Measurements from ENCODE around the gene OPN5. TPM values are rescaled to one million over a fixed set of nuclear protein-coding genes. Genes with fewer than 3 reads are reported as not detected.

OPN5 gene
- total RNA-seq, 4 donors from 2014 or later, result not detected

DNA sequence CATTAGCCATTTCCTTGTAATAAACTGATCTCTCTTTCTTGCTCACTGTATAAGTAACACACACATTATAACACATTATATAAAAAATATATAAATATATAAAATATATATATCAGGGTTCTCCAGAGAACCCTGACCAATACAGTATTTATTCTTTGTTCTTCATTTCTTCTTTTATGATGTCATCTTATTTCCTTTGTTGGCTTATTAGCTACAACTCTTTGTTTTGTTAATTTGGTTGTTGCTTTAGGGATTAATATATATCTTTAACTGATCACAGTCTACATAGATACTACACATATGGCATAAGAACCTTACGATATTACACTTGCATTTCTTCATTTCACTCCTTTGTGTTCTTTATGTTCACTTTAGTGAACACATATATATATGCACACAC is 14.7 kb upstream of the OPN5 start:
- in situ Hi-C loops (cut with MboI; ENCODE audit: low sequenced_read_pairs in 4 of 4), result no loop called here
- no peak overlapping the region for H3K4me3 ChIP-seq
- H3K9me3 ChIP-seq, result no peaks in the 10 kb centered on the region
- no peaks in the 10 kb centered on the region for H3K36me3 ChIP-seq
- no peaks in the 10 kb centered on the region for H3K27me3 ChIP-seq
- intact Hi-C loops (cut with DNase I; ENCODE audit: low total_unique reads), result no loop called here
- H3K4me1 ChIP-seq, result no peaks in the 10 kb centered on the region
- H3K27ac ChIP-seq, result no peak overlapping the region
- TF ChIP-seq, protein P1, sequence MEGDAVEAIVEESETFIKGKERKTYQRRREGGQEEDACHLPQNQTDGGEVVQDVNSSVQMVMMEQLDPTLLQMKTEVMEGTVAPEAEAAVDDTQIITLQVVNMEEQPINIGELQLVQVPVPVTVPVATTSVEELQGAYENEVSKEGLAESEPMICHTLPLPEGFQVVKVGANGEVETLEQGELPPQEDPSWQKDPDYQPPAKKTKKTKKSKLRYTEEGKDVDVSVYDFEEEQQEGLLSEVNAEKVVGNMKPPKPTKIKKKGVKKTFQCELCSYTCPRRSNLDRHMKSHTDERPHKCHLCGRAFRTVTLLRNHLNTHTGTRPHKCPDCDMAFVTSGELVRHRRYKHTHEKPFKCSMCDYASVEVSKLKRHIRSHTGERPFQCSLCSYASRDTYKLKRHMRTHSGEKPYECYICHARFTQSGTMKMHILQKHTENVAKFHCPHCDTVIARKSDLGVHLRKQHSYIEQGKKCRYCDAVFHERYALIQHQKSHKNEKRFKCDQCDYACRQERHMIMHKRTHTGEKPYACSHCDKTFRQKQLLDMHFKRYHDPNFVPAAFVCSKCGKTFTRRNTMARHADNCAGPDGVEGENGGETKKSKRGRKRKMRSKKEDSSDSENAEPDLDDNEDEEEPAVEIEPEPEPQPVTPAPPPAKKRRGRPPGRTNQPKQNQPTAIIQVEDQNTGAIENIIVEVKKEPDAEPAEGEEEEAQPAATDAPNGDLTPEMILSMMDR (IDR thresholded peaks at IDR 0.05 in 4 of 5, conservative IDR thresholded peaks at IDR 0.05 in 1 of 5), result no peak
- TF ChIP-seq POLR2A (IDR thresholded peaks at IDR 0.05), result no peak
- ATAC-seq (no peak), DNase-seq (no peak)

DNA sequence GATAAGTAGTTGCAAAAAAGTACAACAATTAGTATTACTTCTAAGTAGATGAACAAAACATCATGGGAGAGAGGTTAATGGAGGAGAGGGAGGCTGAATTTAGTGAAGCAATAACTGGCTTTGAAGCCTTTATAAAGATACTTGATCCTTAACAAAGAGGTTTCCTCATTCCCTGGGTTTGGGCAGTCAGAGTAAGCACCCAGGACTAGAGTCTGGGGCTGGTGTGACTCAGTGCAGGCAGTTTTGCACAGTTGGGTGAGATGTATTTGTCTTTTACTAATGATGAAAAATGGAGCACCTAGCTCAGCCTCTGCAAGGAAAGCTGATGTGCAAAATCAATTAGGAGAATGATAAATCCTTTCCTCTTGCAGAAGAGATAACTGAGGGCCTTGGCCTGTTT is 11.8 kb upstream of the OPN5 start:
- H3K27ac ChIP-seq, result no peak overlapping the region
- ATAC-seq (no peak), DNase-seq (no peak)
- no peaks in the 10 kb centered on the region for H3K4me1 ChIP-seq
- H3K9me3 ChIP-seq, result no peaks in the 10 kb centered on the region
- no peak overlapping the region for H3K4me3 ChIP-seq
- intact Hi-C loops (cut with DNase I; ENCODE audit: low total_unique reads) (no loop called here), in situ Hi-C loops (cut with MboI; ENCODE audit: low sequenced_read_pairs in 4 of 4) (loop anchor here in 2 of 4 donors (10.0 kb wide), 3 partner anchors 135 to 365 kb away; no protein-coding TSS in a partner anchor)
- no peaks in the 10 kb centered on the region for H3K36me3 ChIP-seq
- TF ChIP-seq POLR2A (IDR thresholded peaks at IDR 0.05), result no peak
- TF ChIP-seq, protein P1 (IDR thresholded peaks at IDR 0.05 in 4 of 5, conservative IDR thresholded peaks at IDR 0.05 in 1 of 5), result no peak
- no peaks in the 10 kb centered on the region for H3K27me3 ChIP-seq

DNA sequence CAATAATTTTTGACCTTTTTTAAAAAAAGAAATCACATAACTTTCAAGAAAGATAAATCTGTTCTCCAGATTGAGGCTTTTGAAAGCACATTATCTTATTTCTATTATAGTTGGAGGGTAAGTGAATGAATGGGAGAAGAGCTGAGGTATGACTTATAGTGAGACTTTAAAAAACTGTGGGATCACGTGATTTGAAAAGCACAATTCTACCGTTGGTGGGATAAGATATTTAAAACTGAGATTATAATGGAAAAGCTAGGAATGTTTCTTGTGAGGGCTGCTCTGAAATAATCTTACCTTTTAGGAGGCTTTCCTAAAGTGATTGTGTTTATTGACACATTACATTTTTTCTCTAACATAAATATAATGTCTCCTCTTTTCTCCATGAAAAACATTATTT is 9.5 kb upstream of the OPN5 start:
- DNase-seq (no peak), ATAC-seq (no peak)
- H3K27me3 ChIP-seq, result no peaks in the 10 kb centered on the region
- no peak overlapping the region for H3K4me3 ChIP-seq
- no peak overlapping the region for H3K27ac ChIP-seq
- in situ Hi-C loops (cut with MboI; ENCODE audit: low sequenced_read_pairs in 4 of 4) (loop anchor here in 2 of 4 donors (10.0 kb wide), 3 partner anchors 138 to 368 kb away; no protein-coding TSS in a partner anchor), intact Hi-C loops (cut with DNase I; ENCODE audit: low total_unique reads) (no loop called here)
- H3K4me1 ChIP-seq, result no peaks in the 10 kb centered on the region
- H3K9me3 ChIP-seq, result no peaks in the 10 kb centered on the region
- no peak for TF ChIP-seq POLR2A (IDR thresholded peaks at IDR 0.05)
- TF ChIP-seq, protein P1 (IDR thresholded peaks at IDR 0.05 in 4 of 5, conservative IDR thresholded peaks at IDR 0.05 in 1 of 5), result no peak
- H3K36me3 ChIP-seq, result no peaks in the 10 kb centered on the region

DNA sequence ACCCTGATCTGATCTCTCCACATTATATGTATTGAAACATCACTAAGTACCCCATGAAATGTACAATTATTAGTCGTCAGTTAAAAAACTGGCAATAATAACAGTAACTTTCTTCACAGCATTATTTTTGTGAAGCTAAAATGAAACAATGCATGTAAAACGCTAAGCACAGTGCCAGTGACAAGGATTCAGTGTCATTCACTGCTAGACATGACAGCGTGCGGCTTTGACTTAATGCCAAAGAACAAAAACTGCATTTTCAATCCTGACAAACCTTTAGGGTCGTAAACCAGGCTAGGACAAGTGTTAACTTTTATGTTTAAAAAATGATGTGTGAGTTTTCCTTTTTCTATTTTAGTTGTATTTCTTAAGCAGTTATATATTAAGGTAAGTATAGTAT is 8.8 kb upstream of the OPN5 start:
- Histone ChIP-seq H3K4me1 (no peaks in the 10 kb centered on the region), H3K27me3 (no peaks in the 10 kb centered on the region), H3K4me3 (no peak overlapping the region), H3K27ac (no peak overlapping the region), H3K9me3 (no peaks in the 10 kb centered on the region), H3K36me3 (no peaks in the 10 kb centered on the region)
- no peak for ATAC-seq
- no peak for TF ChIP-seq POLR2A (IDR thresholded peaks at IDR 0.05)
- TF ChIP-seq, protein P1 (IDR thresholded peaks at IDR 0.05 in 4 of 5, conservative IDR thresholded peaks at IDR 0.05 in 1 of 5), result no peak
- intact Hi-C loops (cut with DNase I; ENCODE audit: low total_unique reads), result no loop called here
- DNase-seq, result no peak
- in situ Hi-C loops (cut with MboI; ENCODE audit: low sequenced_read_pairs in 4 of 4), result loop anchor here in 2 of 4 donors (10.0 kb wide), 3 partner anchors 138 to 368 kb away; no protein-coding TSS in a partner anchor

All from gastrocnemius medialis (tissue), 4 donors.